Fibroblast of lung (primary cell): ENCODE data around the gene GMFB. TPM values are rescaled to one million over a fixed set of nuclear protein-coding genes. Genes with fewer than 3 reads are reported as not detected.
"Not testable (repeated sequence)": the region's sequence is repeated elsewhere in the genome, so short reads cannot be mapped to it uniquely, and the experiment has no call there.

Source experiments
- DNase-seq, 2 donors: peaks; one replicate each; pipeline versions ENCODE4 v3.0.0 to v3.0.0-alpha.2; 2010; ENCODE audit warnings: low read depth in 2 of 2
- H2AFZ ChIP-seq: 2 replicates; pipeline ENCODE4 v1.5.1; 2012; ENCODE audit warnings: low read length, control low read depth, inconsistent platforms
- H3K27ac ChIP-seq: 2 replicates; pipeline ENCODE4 v1.5.1; 2011; ENCODE audit warnings: low read length, control low read depth; ENCODE audit not compliant: insufficient read depth
- H3K27me3 ChIP-seq: 2 replicates; pipeline ENCODE4 v1.5.1; 2011; ENCODE audit warnings: mild to moderate bottlenecking, low read length; ENCODE audit not compliant: control insufficient read depth, insufficient read depth
- H3K36me3 ChIP-seq: 2 replicates; pipeline ENCODE4 v1.5.1; 2011; ENCODE audit warnings: low read length; ENCODE audit not compliant: control insufficient read depth, insufficient read depth
- H3K4me1 ChIP-seq: 2 replicates; pipeline ENCODE4 v1.5.1; 2011; ENCODE audit warnings: low read length; ENCODE audit not compliant: control insufficient read depth, insufficient read depth; ENCODE audit errors: extremely low read depth
- H3K4me2 ChIP-seq: 2 replicates; pipeline ENCODE4 v1.5.1; 2011; ENCODE audit warnings: low read length, control low read depth; ENCODE audit not compliant: insufficient read depth; ENCODE audit errors: extremely low read depth
- H3K4me3 ChIP-seq, 4 experiments: fragments of 200-600 bp in 1 of 4; sonication (generic) in 1 of 4; replicated peaks in 1 of 4; 2 replicates each; pipeline ENCODE4 v1.5.1; 2011 to 2016; ENCODE audit warnings: low read length in 4 of 4, low read depth in 3 of 4, mild to moderate bottlenecking in 3 of 4, control low read depth in 2 of 4, inconsistent platforms in 1 of 4, mixed read lengths in 1 of 4; ENCODE audit not compliant: insufficient read depth in 1 of 4; ENCODE audit errors: control extremely low read depth in 1 of 4
- H3K79me2 ChIP-seq: 2 replicates; pipeline ENCODE4 v1.5.1; 2012; ENCODE audit warnings: mild to moderate bottlenecking, low read length, inconsistent platforms; ENCODE audit not compliant: control insufficient read depth, insufficient read depth
- H3K9ac ChIP-seq: 2 replicates; pipeline ENCODE4 v1.5.1; 2011; ENCODE audit warnings: mild to moderate bottlenecking, low read length, control low read depth; ENCODE audit not compliant: insufficient read depth
- H3K9me3 ChIP-seq: 2 replicates; pipeline ENCODE4 v1.5.1; 2012; ENCODE audit warnings: low read depth, low read length; ENCODE audit not compliant: control insufficient read depth, insufficient read depth
- H4K20me1 ChIP-seq: 2 replicates; pipeline ENCODE4 v1.5.1; 2011; ENCODE audit warnings: low read length; ENCODE audit not compliant: control insufficient read depth, insufficient read depth; ENCODE audit errors: extremely low read depth
- EZH2 ChIP-seq: IDR thresholded peaks from 2 replicates; pipeline ENCODE4 v1.5.1; 2012; ENCODE audit warnings: low read length, control low read depth, mild to moderate bottlenecking; ENCODE audit errors: missing control alignments
- polyA plus RNA-seq, 2 donors: library from polyadenylated mRNA; depleted of rRNA in 1 of 2; stranded (reverse) in 1 of 2; unstranded in 1 of 2; fragments of >200 nt; gene quantifications; 2 replicates each; pipeline ENCODE4 v1.2.1, GENCODE V29; 2011 to 2012; ENCODE audit warnings: missing spikeins in 1 of 2
- total RNA-seq: library from RNA; depleted of rRNA; stranded (reverse); fragments of >200 nt; gene quantifications from 2 replicates; pipeline ENCODE4 v1.2.1, GENCODE V29; 2014
- TF ChIP-seq, protein P1 (sequence below), 2 donors: IDR thresholded peaks in 1 of 2; conservative IDR thresholded peaks in 1 of 2; 1 replicate in 1 of 2; 2 replicates in 1 of 2; pipeline ENCODE4 v1.5.1; 2011 to 2012; ENCODE audit warnings: low read length in 2 of 2, control low read depth in 1 of 2, inconsistent platforms in 1 of 2, low read depth in 1 of 2, mild to moderate bottlenecking in 1 of 2

Gene GMFB
- total and polyA plus RNA-seq, 2 donors (not counting 1 experiment from before 2014, with no cell fraction given): 69.2 to 85.5 TPM

DNA sequence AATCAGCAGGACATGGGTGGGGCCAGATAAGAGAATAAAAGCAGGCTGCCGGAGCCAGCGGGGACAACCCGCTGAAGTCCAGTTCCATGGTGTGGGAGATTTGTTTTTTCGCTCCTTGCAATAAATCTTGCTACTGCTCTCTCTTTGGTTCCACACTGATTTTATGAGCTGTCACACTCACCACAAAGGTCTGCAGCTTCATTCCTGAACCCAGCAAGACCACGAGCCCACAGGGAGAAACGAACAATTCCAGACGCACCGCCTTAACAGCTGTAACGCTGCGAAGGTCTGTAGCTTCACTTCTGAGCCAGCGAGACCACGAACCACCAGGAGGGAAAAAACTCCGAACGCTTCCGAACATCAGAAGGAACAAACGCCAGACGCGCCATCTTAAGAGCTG lies 44.8 kb downstream of the GMFB start:
- no peak overlapping the region for H3K27ac ChIP-seq
- H3K4me3 ChIP-seq: no peak overlapping the region
- DNase-seq: peak in 1 of 2 donors; percentile 21
- no peak overlapping the region for H2AFZ ChIP-seq
- H3K36me3 ChIP-seq: no peaks in the 10 kb centered on the region
- no peaks in the 10 kb centered on the region for H3K27me3 ChIP-seq
- TF ChIP-seq EZH2: no peak
- TF ChIP-seq, protein P1, sequence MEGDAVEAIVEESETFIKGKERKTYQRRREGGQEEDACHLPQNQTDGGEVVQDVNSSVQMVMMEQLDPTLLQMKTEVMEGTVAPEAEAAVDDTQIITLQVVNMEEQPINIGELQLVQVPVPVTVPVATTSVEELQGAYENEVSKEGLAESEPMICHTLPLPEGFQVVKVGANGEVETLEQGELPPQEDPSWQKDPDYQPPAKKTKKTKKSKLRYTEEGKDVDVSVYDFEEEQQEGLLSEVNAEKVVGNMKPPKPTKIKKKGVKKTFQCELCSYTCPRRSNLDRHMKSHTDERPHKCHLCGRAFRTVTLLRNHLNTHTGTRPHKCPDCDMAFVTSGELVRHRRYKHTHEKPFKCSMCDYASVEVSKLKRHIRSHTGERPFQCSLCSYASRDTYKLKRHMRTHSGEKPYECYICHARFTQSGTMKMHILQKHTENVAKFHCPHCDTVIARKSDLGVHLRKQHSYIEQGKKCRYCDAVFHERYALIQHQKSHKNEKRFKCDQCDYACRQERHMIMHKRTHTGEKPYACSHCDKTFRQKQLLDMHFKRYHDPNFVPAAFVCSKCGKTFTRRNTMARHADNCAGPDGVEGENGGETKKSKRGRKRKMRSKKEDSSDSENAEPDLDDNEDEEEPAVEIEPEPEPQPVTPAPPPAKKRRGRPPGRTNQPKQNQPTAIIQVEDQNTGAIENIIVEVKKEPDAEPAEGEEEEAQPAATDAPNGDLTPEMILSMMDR (conservative IDR thresholded peaks at IDR 0.05 in 1 of 2, IDR thresholded peaks at IDR 0.05 in 1 of 2; ENCODE audit: low read depth in 1 of 2, low read length in 2 of 2): no peak
- no peaks in the 10 kb centered on the region for H4K20me1 ChIP-seq
- H3K9ac ChIP-seq: no peak overlapping the region
- H3K79me2 ChIP-seq: peaks cover 17% of the 10 kb centered on the region
- peaks cover 8% of the 10 kb centered on the region for H3K4me1 ChIP-seq
- no peak overlapping the region for H3K4me2 ChIP-seq
- no peaks in the 10 kb centered on the region for H3K9me3 ChIP-seq

DNA sequence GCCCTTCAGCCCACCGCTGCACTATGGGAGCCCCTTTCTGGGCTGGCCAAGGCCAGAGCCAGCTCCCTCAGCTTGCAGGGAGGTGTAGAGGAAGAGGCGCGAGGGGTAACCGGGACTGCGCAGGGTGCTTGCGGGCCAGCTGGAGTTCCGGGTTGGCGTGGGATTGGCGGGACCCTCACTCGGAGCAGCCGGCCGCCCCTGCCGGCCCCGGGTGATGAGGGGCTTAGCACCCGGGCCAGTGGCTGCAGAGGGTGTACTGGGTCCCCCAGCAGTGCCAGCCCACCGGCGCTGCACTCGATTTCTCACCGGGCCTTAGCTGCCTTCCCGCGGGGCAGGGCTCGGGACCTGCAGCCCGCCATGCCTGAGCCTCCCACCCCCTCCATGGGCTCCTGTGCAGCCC lies 45.8 kb downstream of the GMFB start:
- H2AFZ ChIP-seq, H3K9ac ChIP-seq, H3K4me2 ChIP-seq, H3K4me3 ChIP-seq, DNase-seq, H4K20me1 ChIP-seq, H3K27me3 ChIP-seq, H3K27ac ChIP-seq, H3K4me1 ChIP-seq, H3K36me3 ChIP-seq, H3K9me3 ChIP-seq: not testable (repeated sequence)
- peaks cover 27% of the 10 kb centered on the region for H3K79me2 ChIP-seq

DNA sequence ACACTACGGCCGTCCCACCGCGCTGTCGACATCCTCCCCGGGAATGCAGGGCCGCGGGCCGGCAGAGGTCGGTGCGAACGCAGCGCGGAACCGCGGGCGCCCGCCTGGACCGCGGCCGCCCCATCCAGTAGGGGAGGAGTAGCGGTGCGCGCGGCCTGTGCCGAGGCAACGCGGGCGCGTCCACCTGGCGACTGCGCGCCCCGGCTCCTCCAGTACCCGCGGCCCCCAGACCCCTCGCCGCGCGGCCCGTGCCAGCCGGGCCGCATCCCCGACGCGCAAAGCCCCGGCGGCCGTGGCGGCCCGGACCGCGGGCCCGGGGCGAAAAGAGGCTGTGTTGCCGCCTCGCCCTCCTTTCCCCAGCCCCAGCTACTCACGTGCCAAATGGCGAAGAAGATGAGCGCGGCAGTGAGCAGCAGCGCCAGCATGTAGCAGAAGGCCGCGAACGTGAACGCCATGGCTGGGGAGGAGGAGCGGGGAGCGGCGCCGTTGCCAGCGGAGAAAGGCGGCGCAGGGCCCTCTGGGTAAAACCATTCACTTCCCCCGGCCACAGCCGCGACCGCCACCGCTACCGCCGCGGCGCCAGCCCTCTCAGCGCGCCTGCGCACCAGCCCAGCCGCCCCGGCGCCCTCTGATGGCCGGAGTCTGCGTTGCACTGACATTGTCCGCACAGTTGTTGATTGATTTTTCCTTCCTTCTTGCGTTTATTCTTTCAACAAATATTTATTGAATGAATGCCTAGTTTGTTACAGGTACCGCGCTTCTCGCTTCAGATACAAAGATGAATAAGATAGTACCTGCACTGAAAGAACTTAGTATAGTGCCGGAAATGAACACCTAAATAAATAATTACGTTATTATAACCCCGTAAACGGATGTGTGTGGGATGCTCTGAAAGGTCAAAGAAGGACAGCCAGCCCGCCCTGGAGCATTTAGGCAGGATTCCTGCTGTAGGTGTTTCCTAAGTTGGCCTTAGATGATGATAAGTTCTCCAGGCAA lies 47.6 kb downstream of the GMFB start, which contains the start of gene CNIH1:
Gene CNIH1 (minus strand): TSS at position 502 of the 996 bp plus-strand sequence. CDS start 47 bp downstream, at position 455.
- TF ChIP-seq EZH2: no peak
- TF ChIP-seq, protein P1 (conservative IDR thresholded peaks at IDR 0.05 in 1 of 2, IDR thresholded peaks at IDR 0.05 in 1 of 2; ENCODE audit: low read depth in 1 of 2, low read length in 2 of 2): peak; percentile 82
- peak within 1 kb of the TSS; percentile 60 to 97 (median 70) for H3K4me3 ChIP-seq
- H3K27me3 ChIP-seq: no peaks in the 10 kb centered on the region
- no peaks in the 10 kb centered on the region for H3K36me3 ChIP-seq
- no peaks in the 10 kb centered on the region for H4K20me1 ChIP-seq
- peak within 1 kb of the TSS; percentile 99 for H3K9ac ChIP-seq
- peak within 1 kb of the TSS; percentile 86 for H3K4me2 ChIP-seq
- peak within 1 kb of the TSS; percentile 92 for H2AFZ ChIP-seq
- peaks cover 4% of the 10 kb centered on the region for H3K4me1 ChIP-seq
- DNase-seq: peak; percentile 91 to 92
- no peaks in the 10 kb centered on the region for H3K9me3 ChIP-seq
- peaks cover 45% of the 10 kb centered on the region for H3K79me2 ChIP-seq
- H3K27ac ChIP-seq: peak within 1 kb of the TSS; percentile 81
